ENCODE results near the gene SKP2. TPM values are rescaled to one million over a fixed set of nuclear protein-coding genes. Genes with fewer than 3 reads are reported as not detected.
"Not testable (repeated sequence)": the region's sequence is repeated elsewhere in the genome, so short reads cannot be mapped to it uniquely, and the experiment has no call there.

Gene SKP2
- total RNA-seq, 4 donors from 2014 or later = 2.3 to 56.8 (median 9.5) TPM

DNA sequence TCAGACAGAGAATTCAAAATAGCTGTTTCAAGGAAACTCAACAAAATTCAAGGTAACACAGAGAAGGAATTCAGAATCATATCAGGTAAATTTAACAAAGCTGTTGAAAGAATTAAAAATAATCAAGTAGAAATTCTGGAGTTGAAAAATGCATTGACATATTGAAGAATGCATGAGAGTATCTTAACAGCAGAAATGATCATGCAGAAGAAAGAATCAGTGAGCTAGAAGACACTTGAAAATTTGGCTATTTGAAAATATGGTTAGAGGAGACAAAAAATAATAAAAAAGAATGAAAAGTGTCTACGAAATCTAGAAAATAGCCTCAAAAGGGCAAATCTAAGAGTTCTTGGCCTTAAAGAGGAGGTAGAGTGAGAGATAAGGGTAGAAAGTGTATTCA is 23.1 kb upstream of the SKP2 start:
- Histone ChIP-seq H3K36me3 (no peaks in the 10 kb centered on the region), H3K4me3 (no peak overlapping the region), H3K9me3 (peaks cover 0 to 9% of the 10 kb centered on the region in 2 donors), H3K4me1 (no peaks in the 10 kb centered on the region), H3K27ac (no peak overlapping the region), H3K27me3 (no peaks in the 10 kb centered on the region)
- intact Hi-C loops (cut with DNase I; ENCODE audit: low total_unique reads) = no loop called here
- DNase-seq = no peak
- no peak for TF ChIP-seq POLR2A (IDR thresholded peaks at IDR 0.05)
- TF ChIP-seq, protein P1, sequence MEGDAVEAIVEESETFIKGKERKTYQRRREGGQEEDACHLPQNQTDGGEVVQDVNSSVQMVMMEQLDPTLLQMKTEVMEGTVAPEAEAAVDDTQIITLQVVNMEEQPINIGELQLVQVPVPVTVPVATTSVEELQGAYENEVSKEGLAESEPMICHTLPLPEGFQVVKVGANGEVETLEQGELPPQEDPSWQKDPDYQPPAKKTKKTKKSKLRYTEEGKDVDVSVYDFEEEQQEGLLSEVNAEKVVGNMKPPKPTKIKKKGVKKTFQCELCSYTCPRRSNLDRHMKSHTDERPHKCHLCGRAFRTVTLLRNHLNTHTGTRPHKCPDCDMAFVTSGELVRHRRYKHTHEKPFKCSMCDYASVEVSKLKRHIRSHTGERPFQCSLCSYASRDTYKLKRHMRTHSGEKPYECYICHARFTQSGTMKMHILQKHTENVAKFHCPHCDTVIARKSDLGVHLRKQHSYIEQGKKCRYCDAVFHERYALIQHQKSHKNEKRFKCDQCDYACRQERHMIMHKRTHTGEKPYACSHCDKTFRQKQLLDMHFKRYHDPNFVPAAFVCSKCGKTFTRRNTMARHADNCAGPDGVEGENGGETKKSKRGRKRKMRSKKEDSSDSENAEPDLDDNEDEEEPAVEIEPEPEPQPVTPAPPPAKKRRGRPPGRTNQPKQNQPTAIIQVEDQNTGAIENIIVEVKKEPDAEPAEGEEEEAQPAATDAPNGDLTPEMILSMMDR (IDR thresholded peaks at IDR 0.05) = no peak

DNA sequence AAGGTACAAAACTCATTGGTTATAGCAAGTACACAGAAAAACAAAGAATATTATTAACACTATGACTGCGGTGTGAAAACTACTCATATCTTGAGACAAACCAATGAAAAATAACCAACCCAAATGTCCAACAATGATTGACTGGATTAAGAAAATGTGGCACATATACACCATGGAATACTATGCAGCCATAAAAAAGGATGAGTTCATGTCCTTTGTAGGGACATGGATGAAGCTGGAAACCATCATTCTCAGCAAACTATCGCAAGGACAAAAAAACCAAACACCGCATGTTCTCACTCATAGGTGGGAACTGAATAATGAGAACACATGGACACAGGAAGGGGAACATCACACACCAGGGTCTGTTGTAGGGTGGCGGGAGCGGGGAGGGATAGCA is 22.2 kb upstream of the SKP2 start:
- intact Hi-C loops (cut with DNase I; ENCODE audit: low total_unique reads); H3K4me3 ChIP-seq; H3K27ac ChIP-seq; H3K4me1 ChIP-seq; H3K27me3 ChIP-seq; H3K9me3 ChIP-seq; DNase-seq; H3K36me3 ChIP-seq: not testable (repeated sequence)

DNA sequence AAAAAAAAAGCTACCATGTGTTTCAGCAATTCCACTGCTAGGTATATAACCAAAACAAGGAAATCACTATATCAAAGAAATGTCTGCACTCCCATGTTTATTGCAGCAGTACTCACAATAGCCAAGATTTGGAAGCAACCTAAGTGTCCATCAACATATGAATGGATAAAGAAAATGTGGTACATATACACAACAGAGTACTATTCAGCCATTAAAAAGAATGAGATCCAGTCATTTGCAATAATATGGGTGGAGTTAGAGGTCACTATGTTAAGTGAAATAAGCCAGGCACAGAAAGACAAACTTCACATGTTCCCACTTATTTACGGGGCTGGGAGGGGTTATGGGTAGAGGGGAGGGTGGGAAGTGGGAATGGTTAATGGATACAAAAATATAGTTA is 18.9 kb upstream of the SKP2 start:
- H3K4me3 ChIP-seq; H3K4me1 ChIP-seq; H3K27ac ChIP-seq; H3K27me3 ChIP-seq; DNase-seq; H3K9me3 ChIP-seq; H3K36me3 ChIP-seq; intact Hi-C loops (cut with DNase I; ENCODE audit: low total_unique reads): not testable (repeated sequence)

DNA sequence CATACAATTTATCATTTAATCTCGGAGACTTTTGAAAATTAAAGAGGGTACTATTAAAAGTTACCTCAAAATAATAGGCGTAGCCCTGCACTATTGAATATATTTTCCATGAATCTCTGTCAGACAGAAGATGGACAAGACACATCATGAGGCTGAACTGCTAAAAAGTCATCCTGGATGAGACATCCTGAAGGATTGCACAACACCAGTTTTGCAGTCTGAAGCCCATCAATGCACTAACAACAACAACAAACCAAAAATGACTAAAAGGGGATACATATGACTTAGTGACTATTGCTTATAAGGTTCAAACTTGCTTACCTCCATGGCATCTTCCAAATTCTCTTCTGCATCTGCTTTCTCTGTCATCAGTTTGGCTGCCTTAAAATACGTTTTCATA is 15.9 kb upstream of the SKP2 start:
- no peaks in the 10 kb centered on the region for H3K4me1 ChIP-seq
- no peak overlapping the region for H3K27ac ChIP-seq
- no peak overlapping the region for H3K4me3 ChIP-seq
- no peaks in the 10 kb centered on the region for H3K9me3 ChIP-seq
- intact Hi-C loops (cut with DNase I; ENCODE audit: low total_unique reads) = no loop called here
- H3K27me3 ChIP-seq = no peaks in the 10 kb centered on the region
- TF ChIP-seq, protein P1 (IDR thresholded peaks at IDR 0.05) = no peak
- TF ChIP-seq POLR2A (IDR thresholded peaks at IDR 0.05) = no peak
- no peak for DNase-seq
- no peaks in the 10 kb centered on the region for H3K36me3 ChIP-seq

DNA sequence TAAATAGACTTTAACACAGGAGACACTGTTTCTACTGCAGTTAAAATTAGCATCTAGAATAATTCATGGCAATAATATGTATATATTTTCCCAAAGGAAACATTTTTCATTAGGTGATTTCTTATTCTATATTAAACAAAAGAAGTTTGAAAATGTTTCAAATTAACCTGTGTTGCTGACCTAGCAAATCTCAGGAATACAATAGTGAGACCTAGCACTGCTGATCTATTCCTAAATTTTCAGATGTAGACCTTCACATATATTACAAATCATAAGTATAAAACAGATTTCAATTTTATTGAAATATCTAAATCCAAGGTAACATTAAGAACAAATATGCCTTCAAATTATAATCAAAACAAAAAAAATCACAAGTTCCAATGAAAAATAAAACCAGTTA is 15.3 kb upstream of the SKP2 start:
- Histone ChIP-seq H3K27me3 (no peaks in the 10 kb centered on the region), H3K36me3 (no peaks in the 10 kb centered on the region), H3K9me3 (no peaks in the 10 kb centered on the region), H3K27ac (no peak overlapping the region), H3K4me1 (no peaks in the 10 kb centered on the region), H3K4me3 (no peak overlapping the region)
- no peak for DNase-seq
- intact Hi-C loops (cut with DNase I; ENCODE audit: low total_unique reads) = no loop called here
- TF ChIP-seq POLR2A (IDR thresholded peaks at IDR 0.05) = no peak
- TF ChIP-seq, protein P1 (IDR thresholded peaks at IDR 0.05) = no peak

DNA sequence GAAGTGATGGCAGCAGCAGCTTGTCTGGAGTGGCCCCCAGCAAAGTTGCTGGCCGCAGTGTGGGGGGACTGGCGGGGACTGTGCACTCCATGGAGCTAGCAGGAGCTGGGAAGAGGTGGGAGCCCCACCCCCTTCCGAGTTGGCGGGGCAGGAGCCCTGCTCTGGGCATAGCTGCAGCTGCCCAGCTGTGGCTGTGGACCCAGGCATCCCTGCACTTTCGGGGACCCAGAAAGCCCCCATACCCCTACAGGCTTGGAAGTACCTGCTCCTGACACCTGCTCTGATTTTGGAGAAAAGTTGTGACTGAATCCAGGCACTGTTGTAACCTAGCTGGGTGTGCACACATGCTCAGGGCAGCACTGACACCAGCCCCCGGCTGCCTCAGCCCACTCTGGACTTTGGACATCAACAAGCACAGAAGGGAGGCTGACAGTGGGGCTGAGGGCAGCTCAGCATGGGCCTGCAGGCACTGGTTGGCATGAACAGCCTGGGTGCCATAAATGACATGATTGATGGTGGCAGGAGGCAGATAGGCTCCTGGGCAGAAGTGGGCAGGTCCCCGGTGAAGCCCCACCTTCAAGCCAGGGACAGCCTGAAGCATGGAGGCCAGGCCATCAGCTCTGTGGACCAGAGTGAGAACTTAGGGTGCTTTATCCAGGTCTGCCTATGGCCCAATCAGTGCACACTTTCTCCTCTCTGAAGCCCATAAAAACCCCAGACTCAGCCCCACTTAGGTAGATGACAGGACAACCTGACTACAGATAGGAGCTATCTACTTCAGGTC is 12.8 kb upstream of the SKP2 start:
- Histone ChIP-seq H3K9me3 (no peaks in the 10 kb centered on the region), H3K27ac (no peak overlapping the region), H3K36me3 (no peaks in the 10 kb centered on the region), H3K4me3 (no peak overlapping the region), H3K27me3 (no peaks in the 10 kb centered on the region), H3K4me1 (no peaks in the 10 kb centered on the region)
- intact Hi-C loops (cut with DNase I; ENCODE audit: low total_unique reads) = no loop called here
- TF ChIP-seq, protein P1 (IDR thresholded peaks at IDR 0.05) = no peak
- TF ChIP-seq POLR2A (IDR thresholded peaks at IDR 0.05) = no peak
- no peak for DNase-seq
